PC-9 (cell line): ENCODE results near the gene IL17RE.

ENCODE experiments used
- CTCF ChIP-seq: fragments of 200-600 bp; sonication (generic); conservative IDR thresholded peaks from 2 replicates; pipeline ENCODE4 v1.6.1; 2017; ENCODE audit warnings: mixed run types, antibody characterized with exemption, mild to moderate bottlenecking, moderate library complexity
- EZH2 ChIP-seq: fragments of 200-600 bp; sonication (generic); IDR thresholded peaks from 2 replicates; pipeline ENCODE4 v1.8.0; 2017; ENCODE audit warnings: antibody characterized with exemption, low read depth

GRCh38 chr3:9861626-9862130 lies 41.0 kb upstream of the IL17RE start:
- TF ChIP-seq CTCF (no peak), EZH2 (no peak)
